BJ (cell line): ENCODE measurements around the gene GRHL3. TPM values are rescaled to one million over a fixed set of nuclear protein-coding genes. Genes with fewer than 3 reads are reported as not detected.

ENCODE experiments used
- CTCF ChIA-PET: fragments of 350-600 bp; formaldehyde crosslinking; extraction: SDS; loops from one replicate; lab custom pipeline; 2021; ENCODE audit warnings: antibody characterized with exemption, inconsistent platforms; lab: Yijun Ruan, JAX
- POLR2A ChIA-PET: fragments of 300-600 bp; sonication (Branson Sonifier 250); formaldehyde crosslinking; extraction: SDS; loops from one replicate; lab custom pipeline; 2021; ENCODE audit warnings: antibody characterized with exemption; lab: Charles Lee
- DNase-seq: peaks from one replicate; pipeline ENCODE4 v3.0.0-alpha.2; 2011; ENCODE audit warnings: low read depth
- H3K27me3 ChIP-seq: 2 replicates; pipeline ENCODE4 v1.6.0; 2011; ENCODE audit warnings: low read length; ENCODE audit not compliant: control insufficient read depth, insufficient read depth
- H3K36me3 ChIP-seq: 2 replicates; pipeline ENCODE4 v1.5.1; 2011; ENCODE audit warnings: low read length; ENCODE audit not compliant: control insufficient read depth, insufficient read depth
- H3K4me3 ChIP-seq: 2 replicates; pipeline ENCODE4 v1.5.1; 2011; ENCODE audit warnings: low read depth, mild to moderate bottlenecking, control low read depth, low read length
- polyA plus RNA-seq: library from polyadenylated mRNA; depleted of rRNA; stranded (reverse); fragments of >200 nt; gene quantifications from 2 replicates; pipeline ENCODE4 v1.2.3, GENCODE V29; 2011
- TF ChIP-seq, protein P1 (sequence below): IDR thresholded peaks from 2 replicates; pipeline ENCODE4 v1.5.1; 2011; ENCODE audit warnings: low read depth, mild to moderate bottlenecking, control low read depth, inconsistent platforms, low read length, moderate library complexity; ENCODE audit not compliant: insufficient read depth

The GRHL3 gene
- polyA plus RNA-seq, 1 experiment, result not detected

DNA sequence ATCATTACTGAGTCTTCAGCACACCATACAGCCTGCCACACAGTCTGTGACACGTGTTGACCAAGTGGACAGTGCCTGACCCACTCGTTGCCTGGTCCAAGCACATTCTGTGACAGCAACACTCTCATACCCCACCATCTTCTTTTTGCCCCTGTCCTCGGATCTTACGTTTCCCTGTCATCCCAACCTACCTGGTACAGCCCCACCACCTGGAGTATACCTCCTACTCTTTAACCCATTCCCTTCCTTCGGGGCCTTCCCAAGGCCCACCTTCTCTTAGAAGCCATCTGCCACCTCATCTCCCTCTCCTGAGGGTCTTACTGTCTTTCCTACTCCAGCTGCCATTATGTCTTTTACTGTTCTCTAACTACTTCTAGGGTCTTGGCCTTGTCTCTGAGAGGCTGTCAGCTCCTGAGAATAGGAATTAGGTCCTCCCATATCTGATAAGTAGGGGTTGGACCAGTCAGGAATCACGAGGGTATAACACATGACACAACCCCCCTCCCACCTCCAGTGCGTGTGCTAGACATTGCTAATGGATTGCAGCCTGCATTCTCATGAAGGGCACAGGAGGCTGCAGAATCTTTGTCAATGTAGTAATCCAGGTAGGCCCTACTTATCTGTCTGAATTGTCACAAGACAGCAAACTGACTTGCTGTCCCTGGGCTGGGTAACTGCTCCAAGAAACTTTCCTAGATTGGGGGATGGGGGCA is 13.0 kb downstream of the GRHL3 start:
- Histone ChIP-seq H3K36me3 (no peaks in the 10 kb centered on the region), H3K4me3 (no peak overlapping the region), H3K27me3 (peaks cover 25% of the 10 kb centered on the region)
- DNase-seq, result no peak
- CTCF ChIA-PET, result interaction anchor here (1.5 kb wide), 1 partner anchor 133 kb away, joined by 5 read pairs; no protein-coding TSS in a partner anchor
- POLR2A ChIA-PET, result no interaction called here
- TF ChIP-seq, protein P1, sequence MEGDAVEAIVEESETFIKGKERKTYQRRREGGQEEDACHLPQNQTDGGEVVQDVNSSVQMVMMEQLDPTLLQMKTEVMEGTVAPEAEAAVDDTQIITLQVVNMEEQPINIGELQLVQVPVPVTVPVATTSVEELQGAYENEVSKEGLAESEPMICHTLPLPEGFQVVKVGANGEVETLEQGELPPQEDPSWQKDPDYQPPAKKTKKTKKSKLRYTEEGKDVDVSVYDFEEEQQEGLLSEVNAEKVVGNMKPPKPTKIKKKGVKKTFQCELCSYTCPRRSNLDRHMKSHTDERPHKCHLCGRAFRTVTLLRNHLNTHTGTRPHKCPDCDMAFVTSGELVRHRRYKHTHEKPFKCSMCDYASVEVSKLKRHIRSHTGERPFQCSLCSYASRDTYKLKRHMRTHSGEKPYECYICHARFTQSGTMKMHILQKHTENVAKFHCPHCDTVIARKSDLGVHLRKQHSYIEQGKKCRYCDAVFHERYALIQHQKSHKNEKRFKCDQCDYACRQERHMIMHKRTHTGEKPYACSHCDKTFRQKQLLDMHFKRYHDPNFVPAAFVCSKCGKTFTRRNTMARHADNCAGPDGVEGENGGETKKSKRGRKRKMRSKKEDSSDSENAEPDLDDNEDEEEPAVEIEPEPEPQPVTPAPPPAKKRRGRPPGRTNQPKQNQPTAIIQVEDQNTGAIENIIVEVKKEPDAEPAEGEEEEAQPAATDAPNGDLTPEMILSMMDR, result no peak

DNA sequence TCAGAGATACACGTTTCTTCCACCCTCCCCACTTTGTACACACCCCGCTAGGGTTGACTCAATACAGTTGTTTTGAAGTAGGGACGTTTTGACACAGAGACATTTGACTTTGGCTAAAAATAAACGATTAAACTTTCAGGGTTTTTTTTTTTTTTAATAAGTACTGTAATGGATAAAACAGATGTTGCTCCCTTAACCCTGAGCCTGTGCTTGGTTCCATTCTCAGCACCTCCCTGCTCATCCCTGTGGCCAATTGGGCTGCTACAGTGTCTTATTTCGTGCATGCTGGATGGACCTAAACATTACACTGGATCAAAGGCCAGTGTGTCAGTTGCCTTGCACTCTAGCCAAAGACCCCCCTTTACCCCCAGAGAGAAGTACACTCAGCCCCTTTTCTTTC is 16.9 kb downstream of the GRHL3 start:
- DNase-seq, result no peak
- POLR2A ChIA-PET, result no interaction called here

DNA sequence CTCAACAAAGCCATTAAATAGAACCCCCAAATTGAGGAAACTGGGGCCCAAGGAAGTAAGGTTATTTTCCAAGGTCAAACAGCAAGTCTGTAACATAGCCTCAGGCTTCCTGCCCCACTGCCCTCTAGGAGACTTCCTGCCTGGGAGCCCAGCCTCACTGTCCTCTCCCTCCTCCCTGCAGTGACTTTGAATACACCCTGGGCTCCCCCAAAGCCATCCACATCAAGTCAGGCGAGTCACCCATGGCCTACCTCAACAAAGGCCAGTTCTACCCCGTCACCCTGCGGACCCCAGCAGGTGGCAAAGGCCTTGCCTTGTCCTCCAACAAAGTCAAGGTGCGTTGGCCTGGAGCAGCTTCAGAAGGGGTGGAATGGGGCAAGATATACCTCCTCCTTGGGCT is 18.3 kb downstream of the GRHL3 start:
- ChIA-PET POLR2A (no interaction called here), CTCF (no interaction called here)
- H3K36me3 ChIP-seq, result no peaks in the 10 kb centered on the region
- no peak overlapping the region for H3K4me3 ChIP-seq
- DNase-seq, result no peak
- H3K27me3 ChIP-seq, result peaks cover 27% of the 10 kb centered on the region
- TF ChIP-seq, protein P1, result no peak

More for the DNA sequence above, 16.9 kb downstream of the GRHL3 start:
- Histone ChIP-seq H3K36me3 (no peaks in the 10 kb centered on the region), H3K4me3 (no peak overlapping the region), H3K27me3 (peaks cover 21% of the 10 kb centered on the region)
- TF ChIP-seq, protein P1, result no peak
- CTCF ChIA-PET, result interaction anchor here (2.2 kb wide), 1 partner anchor 134 kb away, joined by 9 read pairs; no protein-coding TSS in a partner anchor

DNA sequence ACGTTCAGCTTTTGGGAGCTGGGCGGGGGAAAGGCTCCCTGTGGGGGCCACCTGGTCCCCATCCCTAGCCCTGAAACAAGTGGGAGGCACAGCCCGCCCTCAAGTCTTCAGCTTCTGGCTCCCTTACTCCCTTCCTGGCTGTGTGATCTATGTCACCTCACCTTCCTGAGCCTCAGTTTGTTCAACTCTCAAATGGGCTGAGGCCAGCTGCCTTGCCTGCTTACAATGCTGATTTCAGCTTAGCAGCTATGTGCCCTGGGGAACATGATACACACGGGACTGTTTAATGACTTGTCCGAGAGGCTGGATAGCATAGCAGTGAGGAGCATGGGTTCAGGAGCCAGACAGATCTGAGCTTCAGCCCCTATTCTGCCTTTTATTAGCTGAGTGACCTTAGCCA is 19.3 kb downstream of the GRHL3 start:
- peaks cover 29% of the 10 kb centered on the region for H3K27me3 ChIP-seq
- POLR2A ChIA-PET, result no interaction called here
- no peaks in the 10 kb centered on the region for H3K36me3 ChIP-seq
- CTCF ChIA-PET, result interaction anchor here (0.7 to 1.2 kb wide), 2 partner anchors 11 to 13 kb away, joined by 3 to 5 read pairs; no protein-coding TSS in a partner anchor
- no peak for DNase-seq
- TF ChIP-seq, protein P1, result no peak
- H3K4me3 ChIP-seq, result no peak overlapping the region

DNA sequence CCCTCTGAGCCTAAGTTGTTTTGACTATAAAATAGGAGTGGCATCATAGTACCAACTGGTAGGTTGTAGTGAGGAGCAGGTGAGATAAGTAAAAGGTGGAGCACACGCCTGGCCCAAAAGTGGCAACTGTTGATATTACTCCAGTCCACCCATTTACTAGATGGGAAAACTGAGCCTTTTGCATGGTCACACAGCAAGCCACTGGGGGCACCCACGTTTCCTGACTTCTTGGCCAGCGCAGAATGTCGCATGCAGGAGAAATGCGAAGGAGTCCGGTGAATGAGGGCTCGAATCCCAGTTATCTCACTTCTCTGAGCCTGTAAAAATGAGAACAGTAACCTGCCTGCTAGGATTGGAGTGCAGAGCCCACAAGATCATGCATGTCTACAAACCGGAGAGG is 20.8 kb downstream of the GRHL3 start:
- peaks cover 24% of the 10 kb centered on the region for H3K27me3 ChIP-seq
- TF ChIP-seq, protein P1, result no peak
- no peak for DNase-seq
- POLR2A ChIA-PET, result no interaction called here
- no peak overlapping the region for H3K4me3 ChIP-seq
- H3K36me3 ChIP-seq, result no peaks in the 10 kb centered on the region
- CTCF ChIA-PET, result no interaction called here
